Measurements from ENCODE around the gene SNRPF. TPM values are rescaled to one million over a fixed set of nuclear protein-coding genes. Genes with fewer than 3 reads are reported as not detected.

Gene SNRPF
- total RNA-seq, 3 donors from 2014 or later = 5.4 to 11.8 (median 10.0) TPM

GRCh38 chr12:95820096-95820703 lies 38.6 kb upstream of the SNRPF start:
- Histone ChIP-seq H3K4me1 (no peaks in the 10 kb centered on the region), H3K36me3 (no peaks in the 10 kb centered on the region), H3K9me3 (no peaks in the 10 kb centered on the region), H3K27ac (no peak overlapping the region), H3K4me3 (no peak overlapping the region), H3K27me3 (no peaks in the 10 kb centered on the region)
- no peak for DNase-seq (ENCODE audit: low spot score in 2 of 2)
- intact Hi-C loops (cut with DNase I; ENCODE audit: low total_unique reads) = no loop called here
- TF ChIP-seq POLR2A (IDR thresholded peaks at IDR 0.05) (no peak), CTCF (IDR thresholded peaks at IDR 0.05) (peak in 2 of 3 donors; percentile 60 to 61), POLR2AphosphoS5 (IDR thresholded peaks at IDR 0.05) (peak in 1 of 3 donors; percentile 32)

- intact Hi-C loops (cut with DNase I; ENCODE audit: low total_unique reads) = no loop called here
- TF ChIP-seq POLR2AphosphoS5 (IDR thresholded peaks at IDR 0.05) (no peak), POLR2A (IDR thresholded peaks at IDR 0.05) (no peak), CTCF (IDR thresholded peaks at IDR 0.05) (no peak)
Observed at GRCh38 chr12:95829395-95829794, 29.4 kb upstream of the SNRPF start.

GRCh38 chr12:95830335-95831089 lies 28.2 kb upstream of the SNRPF start:
- no peak for DNase-seq (ENCODE audit: low spot score in 2 of 2)
- no peak overlapping the region for H3K27ac ChIP-seq
- no peaks in the 10 kb centered on the region for H3K4me1 ChIP-seq
- H3K36me3 ChIP-seq = no peaks in the 10 kb centered on the region
- no peaks in the 10 kb centered on the region for H3K9me3 ChIP-seq
- TF ChIP-seq POLR2AphosphoS5 (IDR thresholded peaks at IDR 0.05) = no peak
- TF ChIP-seq CTCF (IDR thresholded peaks at IDR 0.05) = no peak
- TF ChIP-seq POLR2A (IDR thresholded peaks at IDR 0.05) = no peak
- intact Hi-C loops (cut with DNase I; ENCODE audit: low total_unique reads) = no loop called here
- H3K27me3 ChIP-seq = no peaks in the 10 kb centered on the region
- no peak overlapping the region for H3K4me3 ChIP-seq

More at GRCh38 chr12:95829395-95829794, 29.4 kb upstream of the SNRPF start:
- no peaks in the 10 kb centered on the region for H3K4me1 ChIP-seq
- H3K4me3 ChIP-seq = no peak overlapping the region
- H3K27me3 ChIP-seq = no peaks in the 10 kb centered on the region
- H3K9me3 ChIP-seq = no peaks in the 10 kb centered on the region
- no peak for DNase-seq (ENCODE audit: low spot score in 2 of 2)
- no peaks in the 10 kb centered on the region for H3K36me3 ChIP-seq
- H3K27ac ChIP-seq = no peak overlapping the region

GRCh38 chr12:95834572-95834971 lies 24.2 kb upstream of the SNRPF start:
- Histone ChIP-seq H3K27ac (no peak overlapping the region), H3K9me3 (no peaks in the 10 kb centered on the region), H3K36me3 (no peaks in the 10 kb centered on the region), H3K27me3 (no peaks in the 10 kb centered on the region), H3K4me1 (peaks cover 0 to 10% of the 10 kb centered on the region in 2 donors), H3K4me3 (no peak overlapping the region)
- DNase-seq (ENCODE audit: low spot score in 2 of 2) = no peak
- intact Hi-C loops (cut with DNase I; ENCODE audit: low total_unique reads) = no loop called here
- TF ChIP-seq POLR2AphosphoS5 (IDR thresholded peaks at IDR 0.05) = no peak
- TF ChIP-seq POLR2A (IDR thresholded peaks at IDR 0.05) = no peak
- no peak for TF ChIP-seq CTCF (IDR thresholded peaks at IDR 0.05)

- Histone ChIP-seq H3K27me3 (no peaks in the 10 kb centered on the region), H3K4me1 (peaks cover 0 to 10% of the 10 kb centered on the region in 2 donors), H3K27ac (peak overlapping the region; percentile 14 to 53), H3K9me3 (no peaks in the 10 kb centered on the region), H3K4me3 (no peak overlapping the region), H3K36me3 (no peaks in the 10 kb centered on the region)
- DNase-seq (ENCODE audit: low spot score in 2 of 2) = no peak
- TF ChIP-seq CTCF (IDR thresholded peaks at IDR 0.05) (no peak), POLR2AphosphoS5 (IDR thresholded peaks at IDR 0.05) (no peak), POLR2A (IDR thresholded peaks at IDR 0.05) (no peak)
- intact Hi-C loops (cut with DNase I; ENCODE audit: low total_unique reads) = no loop called here
Observed at GRCh38 chr12:95836185-95836609, 22.6 kb upstream of the SNRPF start.
